PC-9 (cell line): Measurements from ENCODE around the gene PIGR. TPM values are rescaled to one million over a fixed set of nuclear protein-coding genes. Genes with fewer than 3 reads are reported as not detected.

ENCODE experiments used
- BruUV-seq: library from RNA; stranded (reverse); fragments of 400-500 nt; replicated peaks from 2 replicates; lab custom pipeline; 2021; lab: Mats Ljungman, UMichigan
- CTCF ChIA-PET: fragments of 300-600 bp; sonication (Branson Sonifier 250); formaldehyde crosslinking; loops from one replicate; lab custom pipeline; 2022; ENCODE audit warnings: antibody characterized with exemption; lab: Charles Lee
- POLR2A ChIA-PET: fragments of 300-600 bp; sonication (Branson Sonifier 250); formaldehyde crosslinking; loops from one replicate; lab custom pipeline; 2022; ENCODE audit warnings: antibody characterized with exemption; ENCODE audit not compliant: unreplicated experiment; lab: Charles Lee
- DNase-seq, 2 experiments: peaks; one replicate each; pipeline versions ENCODE4 v3.0.0 to v3.0.0-alpha.2; 2015 to 2022; ENCODE audit warnings: mixed read lengths in 1 of 2
- H2AFZ ChIP-seq: fragments of 200-600 bp; sonication (generic); 2 replicates; pipeline ENCODE4 v1.8.1; 2017; ENCODE audit warnings: antibody characterized with exemption
- H3F3A ChIP-seq: fragments of 200-600 bp; sonication (generic); 2 replicates; pipeline ENCODE4 v1.8.1; 2017; ENCODE audit warnings: antibody characterized with exemption, mild to moderate bottlenecking, low read depth; ENCODE audit not compliant: insufficient read depth
- H3K27ac ChIP-seq: fragments of 200-600 bp; sonication (generic); 2 replicates; pipeline ENCODE4 v1.6.1; 2016; ENCODE audit warnings: mixed run types
- H3K27me3 ChIP-seq: fragments of 200-600 bp; sonication (generic); 2 replicates; pipeline ENCODE4 v1.6.1; 2016; ENCODE audit warnings: low read depth, mixed run types; ENCODE audit not compliant: insufficient read depth
- H3K36me3 ChIP-seq: fragments of 200-600 bp; sonication (generic); 2 replicates; pipeline ENCODE4 v1.6.1; 2016; ENCODE audit warnings: low read depth, mixed run types
- H3K4me1 ChIP-seq: fragments of 200-600 bp; sonication (generic); replicated peaks from 2 replicates; pipeline ENCODE4 v1.6.1; 2016; ENCODE audit warnings: mixed run types; ENCODE audit not compliant: insufficient read depth
- H3K4me2 ChIP-seq: fragments of 200-600 bp; sonication (generic); 2 replicates; pipeline ENCODE4 v1.6.1; 2017; ENCODE audit warnings: mixed run types
- H3K4me3 ChIP-seq: fragments of 200-600 bp; sonication (generic); 2 replicates; pipeline ENCODE4 v1.6.1; 2016; ENCODE audit warnings: mixed run types
- H3K79me2 ChIP-seq: fragments of 200-600 bp; sonication (generic); 2 replicates; pipeline ENCODE4 v1.6.1; 2017; ENCODE audit warnings: low read depth, mixed run types
- H3K9me2 ChIP-seq: fragments of 200-600 bp; sonication (generic); 2 replicates; pipeline ENCODE4 v1.8.1; 2017; ENCODE audit warnings: mild to moderate bottlenecking; ENCODE audit not compliant: insufficient read depth
- H3K9me3 ChIP-seq: fragments of 200-600 bp; sonication (generic); 2 replicates; pipeline ENCODE4 v1.8.1; 2016; ENCODE audit warnings: low read depth; ENCODE audit not compliant: insufficient read depth
- H4K20me1 ChIP-seq: fragments of 200-600 bp; sonication (generic); 2 replicates; pipeline ENCODE4 v1.8.1; 2017; ENCODE audit not compliant: insufficient read depth
- EZH2 ChIP-seq: fragments of 200-600 bp; sonication (generic); IDR thresholded peaks from 2 replicates; pipeline ENCODE4 v1.8.0; 2017; ENCODE audit warnings: antibody characterized with exemption, low read depth
- intact Hi-C: fragments of 100-400 bp; cut with micrococcal nuclease; formaldehyde crosslinking; loops from one replicate; pipeline ENCODE4 v1.10.0; 2022; ENCODE audit not compliant: unreplicated experiment
- total RNA-seq: library from RNA; stranded (reverse); gene quantifications from 2 replicates; pipeline ENCODE4 v1.2.3, GENCODE V29; 2021
- TF ChIP-seq, protein P1 (sequence below): fragments of 200-600 bp; sonication (generic); conservative IDR thresholded peaks from 2 replicates; pipeline ENCODE4 v1.6.1; 2017; ENCODE audit warnings: mixed run types, antibody characterized with exemption, mild to moderate bottlenecking, moderate library complexity

The PIGR gene
- total RNA-seq, 1 experiment from 2014 or later = not detected

- intact Hi-C loops = no loop called here
- Histone ChIP-seq H3K36me3 (no peaks in the 10 kb centered on the region), H3K4me3 (no peak overlapping the region), H3K27me3 (no peaks in the 10 kb centered on the region), H4K20me1 (no peaks in the 10 kb centered on the region), H3K9me3 (no peaks in the 10 kb centered on the region), H3K79me2 (no peaks in the 10 kb centered on the region), H3K9me2 (no peaks in the 10 kb centered on the region), H3K4me1 (peaks cover 24% of the 10 kb centered on the region), H2AFZ (no peak overlapping the region), H3K27ac (no peak overlapping the region), H3F3A (peaks cover 18% of the 10 kb centered on the region; the same call in 1 of the 2 replicates), H3K4me2 (no peak overlapping the region)
- POLR2A ChIA-PET = no interaction called here
- CTCF ChIA-PET = no interaction called here
- no peak for TF ChIP-seq EZH2
- TF ChIP-seq, protein P1, sequence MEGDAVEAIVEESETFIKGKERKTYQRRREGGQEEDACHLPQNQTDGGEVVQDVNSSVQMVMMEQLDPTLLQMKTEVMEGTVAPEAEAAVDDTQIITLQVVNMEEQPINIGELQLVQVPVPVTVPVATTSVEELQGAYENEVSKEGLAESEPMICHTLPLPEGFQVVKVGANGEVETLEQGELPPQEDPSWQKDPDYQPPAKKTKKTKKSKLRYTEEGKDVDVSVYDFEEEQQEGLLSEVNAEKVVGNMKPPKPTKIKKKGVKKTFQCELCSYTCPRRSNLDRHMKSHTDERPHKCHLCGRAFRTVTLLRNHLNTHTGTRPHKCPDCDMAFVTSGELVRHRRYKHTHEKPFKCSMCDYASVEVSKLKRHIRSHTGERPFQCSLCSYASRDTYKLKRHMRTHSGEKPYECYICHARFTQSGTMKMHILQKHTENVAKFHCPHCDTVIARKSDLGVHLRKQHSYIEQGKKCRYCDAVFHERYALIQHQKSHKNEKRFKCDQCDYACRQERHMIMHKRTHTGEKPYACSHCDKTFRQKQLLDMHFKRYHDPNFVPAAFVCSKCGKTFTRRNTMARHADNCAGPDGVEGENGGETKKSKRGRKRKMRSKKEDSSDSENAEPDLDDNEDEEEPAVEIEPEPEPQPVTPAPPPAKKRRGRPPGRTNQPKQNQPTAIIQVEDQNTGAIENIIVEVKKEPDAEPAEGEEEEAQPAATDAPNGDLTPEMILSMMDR = no peak
- DNase-seq = no peak
- BruUV-seq = no TSS peak
Observed at GRCh38 chr1:206903687-206904086, 42.6 kb downstream of the PIGR start.

DNA sequence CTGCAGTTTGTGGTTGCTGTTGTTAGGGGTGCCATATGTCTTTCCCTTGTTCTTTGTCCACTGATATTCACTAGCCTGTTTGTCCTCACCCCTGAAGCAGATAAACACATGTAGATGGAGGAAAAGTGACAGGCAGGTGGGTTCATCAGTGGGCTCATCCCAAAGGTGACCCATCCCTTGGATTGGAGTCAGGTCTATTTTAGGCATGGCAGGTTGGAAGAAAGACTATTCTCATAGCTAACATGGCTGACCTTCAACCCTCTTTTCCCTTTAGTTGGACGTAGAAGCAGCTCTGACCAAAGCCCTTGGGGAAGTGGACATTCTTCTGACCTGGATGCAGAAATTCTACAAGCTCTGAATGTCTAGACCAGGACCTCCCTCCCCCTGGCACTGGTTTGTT lies 43.6 kb downstream of the PIGR start:
- TF ChIP-seq EZH2 = no peak
- TF ChIP-seq, protein P1 = no peak
- ChIA-PET POLR2A (no interaction called here), CTCF (no interaction called here)
- Histone ChIP-seq H2AFZ (no peak overlapping the region), H3K9me2 (no peaks in the 10 kb centered on the region), H3K4me3 (no peak overlapping the region), H3F3A (peaks cover 13% of the 10 kb centered on the region; the same call in 1 of the 2 replicates), H3K4me2 (no peak overlapping the region), H3K27me3 (no peaks in the 10 kb centered on the region), H3K9me3 (no peaks in the 10 kb centered on the region), H3K4me1 (peaks cover 28% of the 10 kb centered on the region), H3K79me2 (no peaks in the 10 kb centered on the region), H4K20me1 (no peaks in the 10 kb centered on the region), H3K36me3 (no peaks in the 10 kb centered on the region), H3K27ac (no peak overlapping the region)
- intact Hi-C loops = no loop called here
- no TSS peak for BruUV-seq
- DNase-seq = no peak

GRCh38 chr1:206901944-206902343 lies 44.3 kb downstream of the PIGR start:
- H3K27ac ChIP-seq = no peak overlapping the region
- H3K9me2 ChIP-seq = no peaks in the 10 kb centered on the region
- H3K36me3 ChIP-seq = no peaks in the 10 kb centered on the region
- H3K79me2 ChIP-seq = no peaks in the 10 kb centered on the region
- TF ChIP-seq EZH2 = no peak
- TF ChIP-seq, protein P1 = no peak
- no peak overlapping the region for H2AFZ ChIP-seq
- H3K4me1 ChIP-seq = peaks cover 28% of the 10 kb centered on the region
- H3K4me3 ChIP-seq = no peak overlapping the region
- ChIA-PET CTCF (no interaction called here), POLR2A (no interaction called here)
- intact Hi-C loops = no loop called here
- H3F3A ChIP-seq = peaks cover 13% of the 10 kb centered on the region; the same call in 1 of the 2 replicates
- no peaks in the 10 kb centered on the region for H4K20me1 ChIP-seq
- no peaks in the 10 kb centered on the region for H3K27me3 ChIP-seq
- BruUV-seq = no TSS peak
- no peak for DNase-seq
- no peak overlapping the region for H3K4me2 ChIP-seq
- H3K9me3 ChIP-seq = no peaks in the 10 kb centered on the region
